Upper lobe of left lung (tissue), 6 donors: ENCODE results near the gene ADGRG3. TPM values are rescaled to one million over a fixed set of nuclear protein-coding genes. Genes with fewer than 3 reads are reported as not detected.

Source experiments
- ATAC-seq, 2 donors: fragments of 200-7000 bp; cut with Tn5 transposase; one replicate each; pipeline ENCODE4 v1.9.1; 2022; ENCODE audit warnings: mild to moderate bottlenecking in 2 of 2, moderate library complexity in 2 of 2; ENCODE audit not compliant: low FRiP score in 2 of 2
- DNase-seq, 2 donors: peaks; one replicate each; pipeline ENCODE4 v3.0.0-alpha.2; 2019 to 2020
- H3K27ac ChIP-seq, 4 donors: fragments of 200-600 bp; sonication (generic); one replicate each; pipeline ENCODE4 v1.5.1; 2016 to 2019
- H3K27me3 ChIP-seq, 4 donors: fragments of 200-600 bp; sonication (generic); one replicate each; pipeline ENCODE4 v1.5.1; 2017 to 2019
- H3K36me3 ChIP-seq, 4 donors: fragments of 200-600 bp; sonication (generic); one replicate each; pipeline ENCODE4 v1.5.1; 2016 to 2019
- H3K4me1 ChIP-seq, 4 donors: fragments of 200-600 bp; sonication (generic); one replicate each; pipeline ENCODE4 v1.5.1; 2018 to 2019
- H3K4me3 ChIP-seq, 4 donors: fragments of 200-600 bp; sonication (generic); one replicate each; pipeline ENCODE4 v1.5.1; 2017 to 2019; ENCODE audit warnings: mild to moderate bottlenecking in 2 of 4, moderate library complexity in 1 of 4
- H3K9me3 ChIP-seq, 4 donors: fragments of 200-600 bp; sonication (generic); one replicate each; pipeline ENCODE4 v1.5.1; 2018 to 2019
- EP300 ChIP-seq, 4 donors: sonication (generic); formaldehyde crosslinking; IDR thresholded peaks; one replicate each; pipeline ENCODE4 v1.5.1; 2017; ENCODE audit warnings: antibody characterized with exemption in 4 of 4, control low read depth in 2 of 4
- POLR2A ChIP-seq, 4 donors: fragments of 450-650 bp; IDR thresholded peaks; one replicate each; pipeline ENCODE4 v1.5.1; 2016 to 2017; ENCODE audit warnings: antibody characterized with exemption in 4 of 4, mild to moderate bottlenecking in 2 of 4
- POLR2AphosphoS5 ChIP-seq, 2 donors: sonication (generic); formaldehyde crosslinking; IDR thresholded peaks; one replicate each; pipeline ENCODE4 v1.5.1; 2017; ENCODE audit warnings: antibody characterized with exemption in 2 of 2
- WGBS, 2 donors: methylation state at CpG; one replicate each; pipeline ENCODE4 v1.1.5; 2017 to 2018; 5-methylcytosine and 5-hydroxymethylcytosine counted together
- total RNA-seq, 6 donors: library from RNA; depleted of rRNA in 4 of 6; stranded (reverse); fragments of >200 nt in 4 of 6; gene quantifications; one replicate each; pipeline versions ENCODE4 v1.1.0 to v1.2.1, GENCODE V29; 2016 to 2021
- TF ChIP-seq, protein P1 (sequence below), 6 experiments: fragments of 450-650 bp in 4 of 6; fragments of 200-600 bp in 2 of 6; sonication (generic) in 2 of 6; IDR thresholded peaks; one replicate each; pipeline ENCODE4 v1.5.1; 2016 to 2019; ENCODE audit warnings: antibody characterized with exemption in 6 of 6
- donor health status: DM: no; HTN: no; CAD: no; lungs with moderate emphysema.
- donor health status: DM: no; HTN: yes; CAD: no; lungs with severe emphysema.

Gene ADGRG3
- total RNA-seq, 6 donors from 2014 or later: 3.1 to 17.2 (median 8.4) TPM

DNA sequence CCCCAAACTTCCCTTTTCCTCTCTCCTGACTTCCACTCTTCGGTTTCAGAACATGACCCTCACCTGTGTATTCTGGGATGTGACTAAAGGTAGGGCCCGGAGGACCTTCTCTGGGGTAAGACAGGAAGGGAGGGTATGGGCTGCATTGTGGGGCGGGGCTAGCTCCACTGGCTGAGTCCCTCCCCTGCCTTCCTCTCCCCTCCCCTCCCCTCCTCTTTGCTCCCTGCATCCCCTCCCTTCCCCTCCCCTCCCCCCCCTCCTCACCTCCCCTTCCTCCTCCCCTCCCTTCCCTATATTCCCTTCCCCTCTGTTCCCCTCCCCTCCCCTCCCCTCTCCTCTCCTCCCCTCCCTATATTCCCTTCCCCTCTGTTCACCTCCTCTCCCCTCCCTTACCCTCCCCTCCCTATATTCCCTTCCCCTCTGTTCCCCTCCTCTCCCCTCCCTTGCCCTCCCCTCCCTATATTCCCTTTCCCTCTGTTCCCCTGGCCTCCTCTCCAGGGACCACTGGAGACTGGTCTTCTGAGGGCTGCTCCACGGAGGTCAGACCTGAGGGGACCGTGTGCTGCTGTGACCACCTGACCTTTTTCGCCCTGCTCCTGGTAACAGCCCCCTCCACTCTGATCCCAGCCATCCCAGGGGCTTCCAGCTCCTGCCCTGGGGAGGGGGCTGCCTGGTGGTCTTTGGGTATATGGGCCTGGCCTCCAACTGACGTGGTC is 11.8 kb downstream of the ADGRG3 start:
- WGBS, 2 donors: 73 to 80% methylated on average over 7 of the region's 7 CpGs
- H3K9me3 ChIP-seq: no peaks in the 10 kb centered on the region
- ATAC-seq: no peak
- no peaks in the 10 kb centered on the region for H3K27me3 ChIP-seq
- no peak overlapping the region for H3K4me3 ChIP-seq
- DNase-seq: no peak
- no peak overlapping the region for H3K27ac ChIP-seq
- no peaks in the 10 kb centered on the region for H3K36me3 ChIP-seq
- peaks cover 0 to 8% (median 0%) of the 10 kb centered on the region in 4 donors for H3K4me1 ChIP-seq
- TF ChIP-seq, protein P1, sequence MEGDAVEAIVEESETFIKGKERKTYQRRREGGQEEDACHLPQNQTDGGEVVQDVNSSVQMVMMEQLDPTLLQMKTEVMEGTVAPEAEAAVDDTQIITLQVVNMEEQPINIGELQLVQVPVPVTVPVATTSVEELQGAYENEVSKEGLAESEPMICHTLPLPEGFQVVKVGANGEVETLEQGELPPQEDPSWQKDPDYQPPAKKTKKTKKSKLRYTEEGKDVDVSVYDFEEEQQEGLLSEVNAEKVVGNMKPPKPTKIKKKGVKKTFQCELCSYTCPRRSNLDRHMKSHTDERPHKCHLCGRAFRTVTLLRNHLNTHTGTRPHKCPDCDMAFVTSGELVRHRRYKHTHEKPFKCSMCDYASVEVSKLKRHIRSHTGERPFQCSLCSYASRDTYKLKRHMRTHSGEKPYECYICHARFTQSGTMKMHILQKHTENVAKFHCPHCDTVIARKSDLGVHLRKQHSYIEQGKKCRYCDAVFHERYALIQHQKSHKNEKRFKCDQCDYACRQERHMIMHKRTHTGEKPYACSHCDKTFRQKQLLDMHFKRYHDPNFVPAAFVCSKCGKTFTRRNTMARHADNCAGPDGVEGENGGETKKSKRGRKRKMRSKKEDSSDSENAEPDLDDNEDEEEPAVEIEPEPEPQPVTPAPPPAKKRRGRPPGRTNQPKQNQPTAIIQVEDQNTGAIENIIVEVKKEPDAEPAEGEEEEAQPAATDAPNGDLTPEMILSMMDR (IDR thresholded peaks at IDR 0.05): no peak
- TF ChIP-seq POLR2AphosphoS5 (IDR thresholded peaks at IDR 0.05): no peak
- TF ChIP-seq EP300 (IDR thresholded peaks at IDR 0.05): no peak
- no peak for TF ChIP-seq POLR2A (IDR thresholded peaks at IDR 0.05)

DNA sequence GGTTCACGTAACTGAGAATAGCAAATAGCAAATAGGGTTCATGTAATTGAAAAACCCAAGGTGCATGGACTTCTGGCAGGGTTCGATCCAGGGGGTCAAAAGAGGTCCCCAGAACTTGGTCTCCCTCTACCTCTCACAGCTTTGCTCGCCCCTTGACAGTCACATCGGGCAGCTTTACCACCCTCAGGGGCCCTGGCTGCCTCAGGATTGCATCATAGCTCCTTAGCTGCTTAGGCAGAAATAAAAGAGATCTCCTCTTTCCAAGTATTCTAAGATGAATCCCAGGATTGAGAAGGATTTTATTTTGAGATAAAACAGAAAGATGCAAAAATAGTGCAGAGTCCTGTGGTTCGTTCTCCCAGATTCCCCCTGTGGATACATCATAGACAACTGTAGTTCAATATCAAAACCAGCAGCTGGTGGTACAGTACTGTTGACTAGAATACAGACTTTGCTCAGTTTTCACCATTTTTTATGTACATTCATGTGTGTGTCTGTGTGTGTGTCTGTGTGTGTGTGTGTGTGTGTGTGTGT is 12.8 kb downstream of the ADGRG3 start:
- ATAC-seq (no peak), DNase-seq (no peak)
- 66 to 70% methylated on average over 5 of the region's 5 CpGs for WGBS, 2 donors
- H3K4me1 ChIP-seq: peaks cover 0 to 8% (median 0%) of the 10 kb centered on the region in 4 donors
- no peak overlapping the region for H3K27ac ChIP-seq
- H3K9me3 ChIP-seq: no peaks in the 10 kb centered on the region
- TF ChIP-seq EP300 (IDR thresholded peaks at IDR 0.05) (no peak), POLR2AphosphoS5 (IDR thresholded peaks at IDR 0.05) (no peak), POLR2A (IDR thresholded peaks at IDR 0.05) (no peak)
- TF ChIP-seq, protein P1 (IDR thresholded peaks at IDR 0.05): no peak
- no peaks in the 10 kb centered on the region for H3K27me3 ChIP-seq
- no peak overlapping the region for H3K4me3 ChIP-seq
- no peaks in the 10 kb centered on the region for H3K36me3 ChIP-seq

DNA sequence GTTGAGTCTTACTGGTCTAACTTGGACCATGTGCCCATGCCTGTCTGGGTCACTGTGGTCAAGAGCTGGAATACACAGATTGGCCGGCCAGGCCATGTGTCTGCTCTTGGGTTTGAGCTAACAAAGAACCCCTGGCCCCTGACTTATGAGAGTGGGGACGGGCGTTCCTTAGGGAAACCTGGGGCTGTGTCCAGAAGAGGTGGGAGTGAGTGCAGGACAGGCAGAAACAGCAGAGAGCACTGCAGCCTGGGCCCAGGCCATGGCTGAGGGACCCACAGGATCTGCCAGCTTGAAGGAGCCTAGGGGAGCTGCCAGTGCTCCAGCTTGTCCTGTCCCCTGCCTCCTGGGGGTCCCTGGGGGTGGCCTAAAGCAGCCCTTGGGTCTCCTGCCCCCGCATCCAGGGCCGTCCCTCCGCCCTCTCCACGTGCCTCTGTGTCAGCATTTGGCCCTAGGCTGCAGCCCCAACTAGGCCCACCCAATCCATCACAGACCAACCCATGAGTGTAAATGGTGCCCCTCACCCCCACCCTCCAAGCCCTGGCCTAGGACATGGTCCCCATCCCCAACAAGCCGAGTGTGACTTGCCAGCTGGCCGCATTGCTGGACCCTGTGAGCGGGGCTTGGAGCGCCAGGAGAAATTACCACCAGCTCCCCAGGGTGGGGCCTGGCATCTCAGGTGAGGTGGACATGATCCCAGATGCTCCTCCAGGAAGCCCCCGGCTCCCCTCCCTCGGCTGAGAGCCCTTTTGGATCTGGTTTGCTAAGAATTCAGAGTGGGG is 14.0 kb downstream of the ADGRG3 start:
- ATAC-seq (no peak), DNase-seq (no peak)
- Histone ChIP-seq H3K27ac (no peak overlapping the region), H3K36me3 (no peaks in the 10 kb centered on the region), H3K4me3 (no peak overlapping the region), H3K9me3 (no peaks in the 10 kb centered on the region), H3K27me3 (no peaks in the 10 kb centered on the region), H3K4me1 (peaks cover 0 to 8% (median 0%) of the 10 kb centered on the region in 4 donors)
- TF ChIP-seq POLR2A (IDR thresholded peaks at IDR 0.05): no peak
- no peak for TF ChIP-seq EP300 (IDR thresholded peaks at IDR 0.05)
- TF ChIP-seq, protein P1 (IDR thresholded peaks at IDR 0.05): no peak
- TF ChIP-seq POLR2AphosphoS5 (IDR thresholded peaks at IDR 0.05): no peak
- 88 to 90% methylated on average over 6 to 13 of the region's 13 CpGs for whole genome bisulfite sequencing, 2 donors

DNA sequence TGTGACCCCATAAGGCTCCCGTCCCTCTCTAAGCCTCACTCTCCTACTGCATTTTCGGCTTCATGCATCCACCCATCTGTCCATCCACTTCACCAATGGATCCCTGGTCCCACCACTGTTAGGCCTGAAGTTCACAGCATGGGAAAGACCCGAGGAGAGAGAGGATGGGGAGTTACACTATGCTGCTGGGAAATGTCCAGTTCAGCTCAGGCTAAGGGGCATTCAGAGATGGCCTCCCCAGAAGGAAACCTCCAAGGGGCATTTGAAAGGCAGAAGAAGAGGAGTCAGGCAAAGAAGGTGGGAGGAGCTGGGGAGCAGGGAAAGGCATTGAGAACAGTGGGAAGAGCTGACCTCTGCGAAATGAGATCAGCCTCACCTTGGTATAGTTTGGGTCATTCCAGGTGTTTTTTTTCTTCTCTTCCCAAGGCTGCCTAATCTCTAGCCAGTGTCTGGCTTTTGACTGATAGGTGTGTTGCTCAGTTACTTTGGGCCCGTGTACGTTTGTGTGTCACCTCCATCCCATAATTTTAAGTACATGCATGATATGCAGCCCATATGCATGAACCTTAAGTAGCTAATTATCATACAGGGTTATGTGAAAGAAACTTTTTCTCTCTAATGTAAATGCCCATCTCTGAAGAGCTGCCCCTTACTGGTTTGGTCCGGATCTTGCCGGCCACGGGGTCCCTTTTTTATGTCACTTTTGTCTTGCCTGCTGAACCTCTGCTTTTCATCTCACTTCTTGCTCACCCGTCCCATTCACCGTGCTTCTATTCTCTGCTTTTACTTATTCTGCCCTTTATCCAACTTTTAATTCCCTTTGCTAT is 14.9 kb downstream of the ADGRG3 start:
- H3K36me3 ChIP-seq: no peaks in the 10 kb centered on the region
- H3K4me3 ChIP-seq: no peak overlapping the region
- ATAC-seq (no peak), DNase-seq (no peak)
- no peaks in the 10 kb centered on the region for H3K9me3 ChIP-seq
- TF ChIP-seq, protein P1 (IDR thresholded peaks at IDR 0.05): no peak
- TF ChIP-seq POLR2AphosphoS5 (IDR thresholded peaks at IDR 0.05) (no peak), EP300 (IDR thresholded peaks at IDR 0.05) (no peak), POLR2A (IDR thresholded peaks at IDR 0.05) (no peak)
- H3K27ac ChIP-seq: no peak overlapping the region
- no peaks in the 10 kb centered on the region for H3K27me3 ChIP-seq
- peaks cover 0 to 1% (median 0%) of the 10 kb centered on the region in 4 donors for H3K4me1 ChIP-seq
- 88 to 96% methylated on average over 11 of the region's 11 CpGs for WGBS, 2 donors
